IMR-90 (cell line): ENCODE results near the gene KIAA1143.

Source experiments
- SMC3 ChIP-seq: fragments of 150-350 bp; IDR thresholded peaks from 2 replicates; pipeline ENCODE4 v1.6.1; 2016; ENCODE audit warnings: low read depth, mild to moderate bottlenecking, antibody characterized with exemption, low read length, moderate library complexity
- TF ChIP-seq, protein P1 (sequence below): conservative IDR thresholded peaks from 2 replicates; pipeline ENCODE4 v1.5.1; 2012; ENCODE audit warnings: mild to moderate bottlenecking, low read depth, low read length, improper control_type of control experiment

DNA sequence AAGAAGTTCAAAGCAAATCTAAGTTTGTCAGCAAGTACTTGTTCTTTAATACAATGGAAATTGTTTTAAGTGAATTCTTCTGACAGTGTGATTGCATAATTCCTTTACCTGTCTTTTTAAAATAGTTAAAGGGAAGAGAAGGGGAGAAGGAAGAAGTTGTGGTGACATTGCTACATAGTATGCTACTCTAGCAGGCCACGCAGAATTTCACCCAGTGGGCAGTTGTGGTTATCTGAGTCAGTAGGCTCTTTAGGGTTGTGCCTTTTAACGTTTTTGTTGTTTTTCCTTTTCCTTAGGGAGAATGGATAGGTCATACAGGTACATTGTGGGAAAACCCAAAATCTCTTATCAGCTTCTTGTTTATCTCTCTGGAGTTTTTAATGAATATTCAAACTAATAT is 40.6 kb upstream of the KIAA1143 start:
- TF ChIP-seq, protein P1, sequence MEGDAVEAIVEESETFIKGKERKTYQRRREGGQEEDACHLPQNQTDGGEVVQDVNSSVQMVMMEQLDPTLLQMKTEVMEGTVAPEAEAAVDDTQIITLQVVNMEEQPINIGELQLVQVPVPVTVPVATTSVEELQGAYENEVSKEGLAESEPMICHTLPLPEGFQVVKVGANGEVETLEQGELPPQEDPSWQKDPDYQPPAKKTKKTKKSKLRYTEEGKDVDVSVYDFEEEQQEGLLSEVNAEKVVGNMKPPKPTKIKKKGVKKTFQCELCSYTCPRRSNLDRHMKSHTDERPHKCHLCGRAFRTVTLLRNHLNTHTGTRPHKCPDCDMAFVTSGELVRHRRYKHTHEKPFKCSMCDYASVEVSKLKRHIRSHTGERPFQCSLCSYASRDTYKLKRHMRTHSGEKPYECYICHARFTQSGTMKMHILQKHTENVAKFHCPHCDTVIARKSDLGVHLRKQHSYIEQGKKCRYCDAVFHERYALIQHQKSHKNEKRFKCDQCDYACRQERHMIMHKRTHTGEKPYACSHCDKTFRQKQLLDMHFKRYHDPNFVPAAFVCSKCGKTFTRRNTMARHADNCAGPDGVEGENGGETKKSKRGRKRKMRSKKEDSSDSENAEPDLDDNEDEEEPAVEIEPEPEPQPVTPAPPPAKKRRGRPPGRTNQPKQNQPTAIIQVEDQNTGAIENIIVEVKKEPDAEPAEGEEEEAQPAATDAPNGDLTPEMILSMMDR = no peak
- no peak for TF ChIP-seq SMC3
